Tibial nerve (tissue), 4 donors: ENCODE results near the gene RNF214. TPM values are rescaled to one million over a fixed set of nuclear protein-coding genes. Genes with fewer than 3 reads are reported as not detected.

Source experiments
- DNase-seq, 2 donors: peaks; one replicate each; pipeline ENCODE4 v3.0.0-alpha.2; 2019; ENCODE audit warnings: low spot score in 2 of 2
- H3K27ac ChIP-seq, 4 donors: fragments of 200-600 bp; sonication (generic) in 3 of 4; one replicate each; pipeline ENCODE4 v1.5.1; 2017 to 2019; ENCODE audit warnings: mild to moderate bottlenecking in 1 of 4
- H3K27me3 ChIP-seq, 2 donors: fragments of 200-600 bp; sonication (generic) in 1 of 2; one replicate each; pipeline versions ENCODE4 v1.5.1 to v1.6.0; 2017 to 2019
- H3K36me3 ChIP-seq, 3 donors: fragments of 200-600 bp; sonication (generic); one replicate each; pipeline ENCODE4 v1.5.1; 2018 to 2019
- H3K4me1 ChIP-seq, 4 donors: fragments of 200-600 bp; sonication (generic) in 3 of 4; one replicate each; pipeline ENCODE4 v1.5.1; 2017 to 2019
- H3K4me3 ChIP-seq, 4 donors: fragments of 200-600 bp; sonication (generic) in 3 of 4; one replicate each; pipeline ENCODE4 v1.5.1; 2017 to 2019; ENCODE audit warnings: mild to moderate bottlenecking in 1 of 4, moderate library complexity in 1 of 4
- H3K9me3 ChIP-seq, 4 donors: fragments of 200-600 bp; sonication (generic) in 3 of 4; one replicate each; pipeline ENCODE4 v1.5.1; 2017 to 2019
- EP300 ChIP-seq, 2 donors: sonication (generic); formaldehyde crosslinking; IDR thresholded peaks; one replicate each; pipeline ENCODE4 v1.6.1; 2017; ENCODE audit warnings: antibody characterized with exemption in 2 of 2, mild to moderate bottlenecking in 1 of 2
- POLR2A ChIP-seq, 2 donors: fragments of 450-650 bp; IDR thresholded peaks; one replicate each; pipeline ENCODE4 v1.6.1; 2017; ENCODE audit warnings: antibody characterized with exemption in 2 of 2, mild to moderate bottlenecking in 2 of 2, moderate library complexity in 2 of 2
- WGBS, 2 donors: methylation state at CpG; one replicate each; pipeline ENCODE4 v1.1.5; 2018; 5-methylcytosine and 5-hydroxymethylcytosine counted together
- total RNA-seq, 4 donors: library from RNA; depleted of rRNA; stranded (reverse); fragments of >200 nt; gene quantifications; one replicate each; pipeline ENCODE4 v1.1.0, GENCODE V29; 2016
- TF ChIP-seq, protein P1 (sequence below), 5 experiments: fragments of 200-600 bp in 3 of 5; fragments of 450-650 bp in 2 of 5; sonication (generic) in 3 of 5; IDR thresholded peaks; one replicate each; pipeline ENCODE4 v1.5.1; 2016 to 2019; ENCODE audit warnings: antibody characterized with exemption in 5 of 5, mild to moderate bottlenecking in 3 of 5, moderate library complexity in 2 of 5

Gene RNF214
- total RNA-seq, 4 donors from 2014 or later, result 10.8 to 16.6 (median 12.8) TPM

DNA sequence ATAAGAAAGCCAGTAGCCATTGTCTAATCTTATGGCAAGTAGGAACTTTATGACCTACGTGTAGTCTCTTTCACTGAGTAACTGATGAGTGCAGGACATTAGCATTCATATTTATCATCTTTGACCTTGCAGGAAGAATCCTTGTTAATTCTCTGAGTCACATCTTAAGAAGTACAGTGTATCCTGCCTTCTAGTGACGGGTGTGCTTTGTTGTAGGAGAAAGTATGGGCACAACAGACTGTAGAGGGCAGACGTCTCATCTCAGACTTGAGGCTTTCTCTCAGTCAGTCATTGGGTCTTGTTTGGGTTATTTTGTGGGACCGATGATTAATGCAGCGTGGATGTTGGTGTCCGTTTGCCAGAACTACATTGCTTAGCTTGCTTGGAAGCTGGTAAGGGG is 6.8 kb downstream of the RNF214 start:
- Histone ChIP-seq H3K9me3 (no peaks in the 10 kb centered on the region), H3K27me3 (no peaks in the 10 kb centered on the region), H3K4me3 (no peak overlapping the region), H3K36me3 (peaks cover 0 to 73% (median 0%) of the 10 kb centered on the region in 3 donors), H3K4me1 (peaks cover 0 to 5% (median 0%) of the 10 kb centered on the region in 4 donors), H3K27ac (no peak overlapping the region)
- WGBS, 2 donors, result 73 to 75% methylated on average over 6 of the region's 6 CpGs
- TF ChIP-seq POLR2A (IDR thresholded peaks at IDR 0.05) (no peak), EP300 (IDR thresholded peaks at IDR 0.05) (no peak)
- TF ChIP-seq, protein P1, sequence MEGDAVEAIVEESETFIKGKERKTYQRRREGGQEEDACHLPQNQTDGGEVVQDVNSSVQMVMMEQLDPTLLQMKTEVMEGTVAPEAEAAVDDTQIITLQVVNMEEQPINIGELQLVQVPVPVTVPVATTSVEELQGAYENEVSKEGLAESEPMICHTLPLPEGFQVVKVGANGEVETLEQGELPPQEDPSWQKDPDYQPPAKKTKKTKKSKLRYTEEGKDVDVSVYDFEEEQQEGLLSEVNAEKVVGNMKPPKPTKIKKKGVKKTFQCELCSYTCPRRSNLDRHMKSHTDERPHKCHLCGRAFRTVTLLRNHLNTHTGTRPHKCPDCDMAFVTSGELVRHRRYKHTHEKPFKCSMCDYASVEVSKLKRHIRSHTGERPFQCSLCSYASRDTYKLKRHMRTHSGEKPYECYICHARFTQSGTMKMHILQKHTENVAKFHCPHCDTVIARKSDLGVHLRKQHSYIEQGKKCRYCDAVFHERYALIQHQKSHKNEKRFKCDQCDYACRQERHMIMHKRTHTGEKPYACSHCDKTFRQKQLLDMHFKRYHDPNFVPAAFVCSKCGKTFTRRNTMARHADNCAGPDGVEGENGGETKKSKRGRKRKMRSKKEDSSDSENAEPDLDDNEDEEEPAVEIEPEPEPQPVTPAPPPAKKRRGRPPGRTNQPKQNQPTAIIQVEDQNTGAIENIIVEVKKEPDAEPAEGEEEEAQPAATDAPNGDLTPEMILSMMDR (IDR thresholded peaks at IDR 0.05), result no peak
- no peak for DNase-seq

DNA sequence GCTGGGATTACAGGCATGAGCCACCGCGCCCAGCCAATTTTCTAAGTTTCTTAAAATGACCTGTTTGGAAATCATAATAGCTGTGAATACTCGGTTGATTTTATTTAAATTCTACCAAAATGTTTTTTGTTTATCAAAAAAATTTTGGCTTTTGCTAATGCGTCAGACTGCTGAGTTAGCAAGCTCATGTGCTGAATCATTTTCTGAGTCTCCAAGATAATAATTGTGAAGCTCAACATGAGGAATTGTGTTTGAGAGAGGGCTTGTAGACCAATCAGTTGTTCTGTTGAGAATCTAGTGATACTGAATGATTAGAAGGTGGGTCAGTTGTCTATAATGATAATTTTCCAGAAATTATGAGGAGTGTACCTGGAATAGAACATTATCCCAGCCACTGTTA is 15.9 kb downstream of the RNF214 start:
- DNase-seq, result no peak
- Histone ChIP-seq H3K9me3 (no peaks in the 10 kb centered on the region), H3K27me3 (no peaks in the 10 kb centered on the region), H3K27ac (no peak overlapping the region), H3K4me1 (no peaks in the 10 kb centered on the region), H3K36me3 (peaks cover 0 to 85% (median 4%) of the 10 kb centered on the region in 3 donors), H3K4me3 (no peak overlapping the region)
- 89 to 95% methylated on average over 4 of the region's 4 CpGs for WGBS, 2 donors
- TF ChIP-seq POLR2A (IDR thresholded peaks at IDR 0.05) (no peak), EP300 (IDR thresholded peaks at IDR 0.05) (no peak)
- TF ChIP-seq, protein P1 (IDR thresholded peaks at IDR 0.05), result no peak

DNA sequence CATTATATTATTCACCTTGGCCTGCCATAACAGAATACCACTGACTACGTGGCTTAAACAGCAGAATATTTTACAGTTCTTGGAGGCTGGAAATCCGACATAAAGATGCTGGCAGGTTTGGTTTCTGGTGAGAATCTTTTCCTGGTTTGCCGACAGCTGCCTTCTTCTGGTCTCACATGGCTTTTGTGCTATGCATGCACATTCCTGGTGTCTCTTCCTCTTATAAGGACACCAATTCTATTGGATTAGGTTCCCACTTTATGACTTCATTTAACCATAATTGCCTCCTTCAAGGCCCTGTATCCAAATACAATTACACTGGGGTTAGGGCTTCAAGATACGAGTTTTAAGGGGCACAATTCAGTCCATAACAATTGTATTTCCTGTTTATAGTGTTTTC is 17.1 kb downstream of the RNF214 start:
- no peak overlapping the region for H3K27ac ChIP-seq

DNA sequence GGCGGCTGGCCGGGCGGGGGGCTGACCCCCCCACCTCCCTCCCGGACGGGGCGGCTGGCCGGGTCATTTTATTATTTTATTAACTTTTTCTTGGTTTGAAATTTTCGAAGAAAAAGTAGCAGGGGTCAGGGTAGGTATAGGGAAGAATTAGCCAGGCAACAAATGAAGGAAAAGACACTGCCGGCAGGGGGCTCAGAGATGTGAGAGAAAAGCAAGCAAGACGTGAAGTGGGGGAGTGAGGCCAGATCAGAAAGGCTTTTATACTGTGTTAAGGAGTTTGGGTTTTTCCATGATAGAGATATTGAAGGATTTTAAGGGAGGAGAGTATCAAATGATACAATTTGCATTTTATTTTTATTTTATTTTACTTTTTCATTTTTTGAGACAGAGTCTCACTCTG is 19.0 kb downstream of the RNF214 start:
- no peak for DNase-seq
- H3K27me3 ChIP-seq, result no peaks in the 10 kb centered on the region
- no peaks in the 10 kb centered on the region for H3K9me3 ChIP-seq
- WGBS, 2 donors, result 88% methylated on average over 7 to 10 of the region's 10 CpGs
- H3K4me1 ChIP-seq, result no peaks in the 10 kb centered on the region
- no peak overlapping the region for H3K27ac ChIP-seq
- TF ChIP-seq, protein P1 (IDR thresholded peaks at IDR 0.05), result no peak
- TF ChIP-seq POLR2A (IDR thresholded peaks at IDR 0.05), result no peak
- no peak for TF ChIP-seq EP300 (IDR thresholded peaks at IDR 0.05)
- H3K4me3 ChIP-seq, result no peak overlapping the region
- H3K36me3 ChIP-seq, result peaks cover 0 to 85% (median 0%) of the 10 kb centered on the region in 3 donors

More for the DNA sequence above, 17.1 kb downstream of the RNF214 start:
- no peak for TF ChIP-seq POLR2A (IDR thresholded peaks at IDR 0.05)
- TF ChIP-seq, protein P1 (IDR thresholded peaks at IDR 0.05), result no peak
- TF ChIP-seq EP300 (IDR thresholded peaks at IDR 0.05), result no peak
- Histone ChIP-seq H3K4me3 (no peak overlapping the region), H3K9me3 (no peaks in the 10 kb centered on the region), H3K4me1 (no peaks in the 10 kb centered on the region), H3K27me3 (no peaks in the 10 kb centered on the region), H3K36me3 (peaks cover 0 to 85% (median 3%) of the 10 kb centered on the region in 3 donors)
- no peak for DNase-seq
- 79 to 87% methylated on average over 4 of the region's 4 CpGs for WGBS, 2 donors

DNA sequence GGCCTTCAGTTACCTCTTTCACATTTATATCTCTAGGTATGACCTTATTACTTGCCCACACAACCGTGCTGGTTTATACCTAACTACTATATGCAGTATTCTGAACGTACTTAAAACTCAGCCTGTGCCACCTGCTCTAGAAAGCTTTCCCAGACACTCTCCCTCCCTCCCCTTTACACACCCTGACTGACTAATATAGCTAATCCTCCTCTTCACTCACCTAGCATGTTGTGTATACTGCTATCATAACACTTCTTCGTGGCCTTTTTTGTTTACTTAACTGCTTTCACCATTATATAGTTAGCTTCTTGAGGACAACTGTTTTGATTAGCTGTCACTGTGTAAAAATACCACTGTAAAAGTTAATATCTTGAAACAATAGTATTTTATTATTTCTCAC is 23.5 kb downstream of the RNF214 start:
- TF ChIP-seq EP300 (IDR thresholded peaks at IDR 0.05) (no peak), POLR2A (IDR thresholded peaks at IDR 0.05) (no peak)
- TF ChIP-seq, protein P1 (IDR thresholded peaks at IDR 0.05), result no peak
- Histone ChIP-seq H3K4me1 (no peaks in the 10 kb centered on the region), H3K27ac (no peak overlapping the region), H3K4me3 (no peak overlapping the region), H3K9me3 (no peaks in the 10 kb centered on the region), H3K27me3 (no peaks in the 10 kb centered on the region), H3K36me3 (peaks cover 0 to 73% (median 0%) of the 10 kb centered on the region in 3 donors)
- DNase-seq, result no peak
- WGBS, 2 donors, result 86 to 88% methylated on average over 3 of the region's 3 CpGs
